GM18909 (cell line): ENCODE results near the gene ENPP1.

Experiments
- ATAC-seq: cut with Tn5 transposase; IDR thresholded peaks from one replicate; pipeline ENCODE4 v1.9.1; 2021; ENCODE audit warnings: mild to moderate bottlenecking; ENCODE audit not compliant: unreplicated experiment, poor library complexity

The ENPP1 gene

GRCh38 chr6:131823276-131823902, 15.6 kb downstream of the ENPP1 start:
- ATAC-seq: no peak

GRCh38 chr6:131825946-131826345, 18.1 kb downstream of the ENPP1 start:
- ATAC-seq: no peak

GRCh38 chr6:131828080-131828479, 20.3 kb downstream of the ENPP1 start:
- ATAC-seq: no peak

GRCh38 chr6:131828951-131829350, 21.1 kb downstream of the ENPP1 start:
- ATAC-seq: no peak

GRCh38 chr6:131831392-131831791, 23.6 kb downstream of the ENPP1 start:
- ATAC-seq: no peak

GRCh38 chr6:131831886-131832285, 24.1 kb downstream of the ENPP1 start:
- ATAC-seq: no peak

- ATAC-seq: no peak
Measured at GRCh38 chr6:131832363-131832762, 24.5 kb downstream of the ENPP1 start.

GRCh38 chr6:131838051-131838450, 30.2 kb downstream of the ENPP1 start:
- ATAC-seq: no peak

- ATAC-seq: no peak
Measured at GRCh38 chr6:131839388-131839787, 31.6 kb downstream of the ENPP1 start.

- ATAC-seq: no peak
Measured at GRCh38 chr6:131840441-131840840, 32.6 kb downstream of the ENPP1 start.

GRCh38 chr6:131840936-131841583, 33.2 kb downstream of the ENPP1 start:
- no peak for ATAC-seq

- ATAC-seq: no peak
Measured at GRCh38 chr6:131843768-131844167, 35.9 kb downstream of the ENPP1 start.

- no peak for ATAC-seq
Measured at GRCh38 chr6:131844243-131844841, 36.5 kb downstream of the ENPP1 start.

GRCh38 chr6:131846023-131846663, 38.3 kb downstream of the ENPP1 start:
- ATAC-seq: no peak

- ATAC-seq: no peak
Measured at GRCh38 chr6:131846905-131847304, 39.1 kb downstream of the ENPP1 start.

- ATAC-seq: no peak
Measured at GRCh38 chr6:131849799-131850198, 42.0 kb downstream of the ENPP1 start.

- ATAC-seq: no peak
Measured at GRCh38 chr6:131851049-131851769, 43.4 kb downstream of the ENPP1 start.

- ATAC-seq: no peak
Measured at GRCh38 chr6:131852200-131852599, 44.4 kb downstream of the ENPP1 start.

- no peak for ATAC-seq
Measured at GRCh38 chr6:131854803-131855202, 47.0 kb downstream of the ENPP1 start.

- no peak for ATAC-seq
Measured at GRCh38 chr6:131858765-131859415, 51.1 kb downstream of the ENPP1 start.
